GM12864 (cell line): ENCODE data around the gene BCL11A.
A peak's percentile ranks its signal among the peaks of the same experiment; 100 is the strongest.

Experiments
- DNase-seq: peaks from one replicate; pipeline ENCODE4 v3.0.0-alpha.2; 2011; ENCODE audit warnings: low read depth
- H3K4me3 ChIP-seq: 2 replicates; pipeline ENCODE4 v1.5.1; 2011; ENCODE audit warnings: mild to moderate bottlenecking, low read depth, low read length, control low read depth
- TF ChIP-seq, protein P1 (sequence below): IDR thresholded peaks from 2 replicates; pipeline ENCODE4 v1.5.1; 2011; ENCODE audit warnings: low read depth, mild to moderate bottlenecking, moderate library complexity, low read length, control low read depth, inconsistent platforms; ENCODE audit errors: missing control alignments

The BCL11A gene

DNA sequence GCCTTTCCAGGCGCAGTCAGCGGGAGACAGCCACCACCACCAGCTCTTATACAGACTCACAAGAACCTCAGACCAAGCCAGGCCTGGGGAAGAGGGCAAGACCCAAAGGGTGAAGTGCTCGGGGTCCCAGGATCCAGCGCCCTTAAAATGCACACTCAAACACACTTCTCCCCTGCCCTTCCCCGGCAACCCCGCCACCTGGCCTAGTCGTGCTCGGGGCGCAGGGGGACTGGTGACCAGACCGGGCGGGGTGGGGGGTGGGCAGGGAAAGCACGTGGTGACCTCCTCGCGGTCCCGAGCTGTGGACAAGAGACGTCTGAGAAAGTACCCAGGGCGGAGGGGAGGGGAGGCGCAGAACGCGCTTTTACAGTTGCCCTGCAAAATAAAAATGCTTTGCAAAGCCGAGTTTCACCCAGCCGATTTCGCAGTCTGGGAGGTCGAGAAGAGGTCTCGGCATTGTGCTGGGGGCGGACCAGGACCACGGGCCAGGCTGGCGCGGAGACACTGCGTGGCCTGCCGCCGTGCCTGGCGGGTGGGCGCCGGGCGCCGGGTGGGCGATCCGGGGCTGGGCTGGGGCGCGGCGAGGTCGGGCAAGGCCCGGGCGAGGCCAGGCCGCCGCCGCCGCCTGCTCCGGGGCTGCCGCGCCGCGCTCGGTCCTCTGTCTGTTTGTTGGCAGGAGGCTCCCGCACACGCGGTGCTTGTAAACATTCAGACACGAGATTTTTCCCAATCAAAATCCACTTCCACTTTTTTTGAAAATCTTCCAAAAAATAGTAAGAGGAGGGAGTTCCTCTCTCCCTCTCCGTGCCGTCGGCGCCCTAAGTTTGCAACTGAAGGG is 2.0 kb downstream of the BCL11A start:
- H3K4me3 ChIP-seq = peak overlapping the region; percentile 92
- TF ChIP-seq, protein P1, sequence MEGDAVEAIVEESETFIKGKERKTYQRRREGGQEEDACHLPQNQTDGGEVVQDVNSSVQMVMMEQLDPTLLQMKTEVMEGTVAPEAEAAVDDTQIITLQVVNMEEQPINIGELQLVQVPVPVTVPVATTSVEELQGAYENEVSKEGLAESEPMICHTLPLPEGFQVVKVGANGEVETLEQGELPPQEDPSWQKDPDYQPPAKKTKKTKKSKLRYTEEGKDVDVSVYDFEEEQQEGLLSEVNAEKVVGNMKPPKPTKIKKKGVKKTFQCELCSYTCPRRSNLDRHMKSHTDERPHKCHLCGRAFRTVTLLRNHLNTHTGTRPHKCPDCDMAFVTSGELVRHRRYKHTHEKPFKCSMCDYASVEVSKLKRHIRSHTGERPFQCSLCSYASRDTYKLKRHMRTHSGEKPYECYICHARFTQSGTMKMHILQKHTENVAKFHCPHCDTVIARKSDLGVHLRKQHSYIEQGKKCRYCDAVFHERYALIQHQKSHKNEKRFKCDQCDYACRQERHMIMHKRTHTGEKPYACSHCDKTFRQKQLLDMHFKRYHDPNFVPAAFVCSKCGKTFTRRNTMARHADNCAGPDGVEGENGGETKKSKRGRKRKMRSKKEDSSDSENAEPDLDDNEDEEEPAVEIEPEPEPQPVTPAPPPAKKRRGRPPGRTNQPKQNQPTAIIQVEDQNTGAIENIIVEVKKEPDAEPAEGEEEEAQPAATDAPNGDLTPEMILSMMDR = no peak
- no peak for DNase-seq

- TF ChIP-seq, protein P1 = no peak
- peak overlapping the region; percentile 92 for H3K4me3 ChIP-seq
- no peak for DNase-seq
These were observed 2.5 kb downstream of the BCL11A start for GRCh38 chr2:60550984-60551239.

DNA sequence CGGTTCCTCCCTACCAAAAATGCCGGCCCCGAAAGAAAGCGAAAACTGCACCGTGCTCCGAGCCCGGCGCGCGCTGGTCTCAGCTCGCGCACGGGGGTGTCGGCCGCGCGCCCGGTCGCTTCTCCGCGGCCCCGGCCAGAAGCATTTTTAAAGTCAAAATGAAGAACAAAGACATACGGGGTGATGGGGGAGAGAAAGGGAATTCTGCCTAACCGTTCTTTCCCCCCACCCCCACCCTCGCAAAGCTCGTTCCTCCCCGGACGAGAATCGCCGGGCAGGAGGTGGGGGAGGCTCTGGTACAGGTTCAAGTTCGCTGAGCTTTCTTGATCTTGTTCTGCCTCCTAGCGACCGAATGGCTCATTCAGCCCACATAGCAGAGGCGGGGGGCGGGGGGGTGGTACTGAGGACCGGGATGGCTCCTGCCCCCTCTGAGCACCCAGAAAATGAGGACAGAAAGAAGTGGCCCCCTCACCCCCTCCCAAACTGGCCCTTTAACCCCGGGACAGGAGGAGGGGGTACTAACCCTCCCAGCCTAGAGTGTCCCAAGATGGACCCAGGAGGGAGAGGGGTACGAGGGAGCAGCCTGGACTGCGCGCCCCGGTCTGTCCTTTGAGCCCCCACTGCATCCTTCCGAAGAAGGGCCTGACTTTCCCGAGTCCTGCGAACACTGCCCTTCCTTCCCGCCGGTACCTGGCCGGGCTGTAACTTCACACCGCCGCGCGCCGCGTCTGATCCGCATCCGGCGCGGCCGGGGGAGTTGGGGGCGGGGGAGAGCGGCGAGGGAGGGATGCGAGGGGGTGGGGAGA is 3.1 kb downstream of the BCL11A start:
- DNase-seq = peak; percentile 76
- peak overlapping the region; percentile 92 for H3K4me3 ChIP-seq
- TF ChIP-seq, protein P1 = peak; percentile 79

DNA sequence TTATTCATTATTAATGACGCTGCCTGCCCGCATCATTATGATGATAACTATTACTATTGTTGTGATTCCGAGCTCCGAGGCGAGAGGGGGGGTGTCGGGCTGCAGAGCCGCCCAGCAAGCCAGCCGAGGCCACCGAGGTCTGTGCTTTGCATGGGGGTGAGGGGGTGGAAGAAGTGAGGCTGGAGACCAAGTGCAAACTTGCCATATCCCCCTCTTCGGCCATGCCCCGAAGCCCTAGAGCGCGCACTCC is 3.6 kb downstream of the BCL11A start:
- TF ChIP-seq, protein P1 = no peak
- H3K4me3 ChIP-seq = peak overlapping the region; percentile 92
- DNase-seq = no peak

DNA sequence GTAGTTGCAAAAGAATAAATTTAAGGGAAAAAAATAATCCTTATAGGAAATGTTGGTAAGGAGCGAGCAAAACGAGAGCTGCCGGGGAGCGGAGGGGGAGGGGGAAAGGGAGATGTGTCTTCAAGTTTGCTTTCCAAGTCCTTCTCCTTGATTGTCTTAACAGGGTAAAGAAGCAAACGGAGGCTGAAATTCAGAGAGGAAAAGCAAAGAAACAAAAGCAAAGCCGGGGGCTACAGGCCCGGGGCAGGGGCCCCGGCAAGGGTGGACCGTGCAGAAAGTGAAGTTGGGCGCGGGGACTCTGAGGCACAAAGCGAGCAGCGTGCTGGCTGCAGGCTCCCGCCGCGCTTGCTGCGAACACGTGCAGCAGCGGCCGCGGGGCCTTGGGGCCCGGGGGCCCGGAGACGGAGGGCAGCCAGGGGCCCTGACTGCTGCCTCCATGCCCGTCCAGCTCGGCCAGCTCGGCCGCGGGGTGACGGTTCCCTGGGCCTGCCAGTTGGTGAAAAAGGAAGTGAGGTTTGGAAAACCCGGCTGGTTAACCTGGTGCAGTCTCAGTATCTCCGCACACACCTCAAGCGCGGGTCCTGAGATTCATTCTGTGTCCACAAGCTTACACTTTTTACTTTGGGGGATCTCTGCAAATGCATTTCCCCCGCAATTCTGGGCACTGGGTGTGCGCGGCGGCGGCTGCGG is 4.1 kb downstream of the BCL11A start:
- H3K4me3 ChIP-seq = peak overlapping the region; percentile 92
- no peak for DNase-seq
- TF ChIP-seq, protein P1 = no peak

DNA sequence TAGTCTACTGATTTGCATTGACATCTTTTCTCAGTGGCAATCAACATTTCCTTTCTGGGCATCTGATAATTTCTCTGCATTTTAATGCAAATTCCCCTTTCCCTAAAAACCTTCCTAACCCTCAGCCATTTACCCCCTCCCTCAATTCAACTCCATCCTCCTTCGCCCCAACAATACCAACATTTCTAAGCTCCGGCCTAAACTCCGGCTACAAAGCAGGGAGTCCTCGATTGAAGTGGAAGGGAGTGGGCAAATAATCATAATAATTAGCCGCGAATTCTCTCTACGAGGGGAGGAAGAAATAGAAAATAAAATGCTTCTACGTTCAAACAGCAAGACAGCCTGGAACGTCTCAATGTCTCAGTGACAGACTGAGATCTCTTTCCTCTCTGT is 4.6 kb downstream of the BCL11A start:
- peak overlapping the region; percentile 92 for H3K4me3 ChIP-seq
- DNase-seq = no peak
- TF ChIP-seq, protein P1 = no peak

DNA sequence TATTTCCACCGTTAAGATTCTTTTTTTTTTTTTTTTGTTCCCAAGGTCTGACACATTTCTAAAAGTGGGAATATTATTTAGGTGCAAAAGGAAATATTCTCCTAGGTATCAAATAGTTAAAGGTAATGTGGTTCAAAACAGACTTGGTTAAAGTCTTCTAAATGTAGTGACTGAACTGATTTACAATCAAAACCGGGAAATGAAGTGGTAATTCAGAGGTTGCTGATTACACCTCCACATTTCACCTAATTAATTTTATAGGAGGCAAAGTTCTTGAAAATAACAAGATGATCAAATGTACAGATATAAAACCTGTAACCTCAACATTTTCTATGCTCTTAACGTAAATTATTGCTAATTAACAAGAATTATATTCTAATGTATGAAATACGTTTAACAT is 5.1 kb downstream of the BCL11A start:
- H3K4me3 ChIP-seq = peak overlapping the region; percentile 92; the same call in 1 of the 2 replicates
- no peak for DNase-seq
- TF ChIP-seq, protein P1 = no peak
